GM18909 (cell line): ENCODE data around the gene C6orf15.
"Not testable (repeated sequence)": the region's sequence is repeated elsewhere in the genome, so short reads cannot be mapped to it uniquely, and the experiment has no call there.

Experiments
- ATAC-seq: cut with Tn5 transposase; IDR thresholded peaks from one replicate; pipeline ENCODE4 v1.9.1; 2021; ENCODE audit warnings: mild to moderate bottlenecking; ENCODE audit not compliant: unreplicated experiment, poor library complexity

Gene C6orf15

GRCh38 chr6:31076611-31077010 lies 35.8 kb downstream of the C6orf15 start:
- ATAC-seq = no peak

DNA sequence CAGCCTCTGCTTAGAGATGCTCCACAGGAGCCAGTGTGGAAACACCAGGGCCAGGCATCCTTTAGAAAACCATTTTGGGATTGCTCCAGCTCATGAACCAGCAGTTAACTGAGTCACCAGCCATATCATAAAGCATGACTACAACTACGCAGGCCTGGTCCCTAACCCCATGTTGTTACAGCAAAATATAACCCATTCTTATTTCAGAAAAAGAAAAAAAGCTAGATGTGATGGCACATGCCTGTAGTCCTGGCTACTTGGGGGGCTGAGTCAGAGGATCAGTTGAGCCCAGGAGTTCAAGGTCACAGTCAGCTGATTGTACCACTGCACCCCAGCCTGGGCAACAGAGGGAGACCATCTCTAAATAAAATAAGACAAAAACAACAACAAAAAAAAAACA lies 36.8 kb downstream of the C6orf15 start:
- no peak for ATAC-seq

- ATAC-seq = no peak
Measured at GRCh38 chr6:31074401-31074800, 38.0 kb downstream of the C6orf15 start.

DNA sequence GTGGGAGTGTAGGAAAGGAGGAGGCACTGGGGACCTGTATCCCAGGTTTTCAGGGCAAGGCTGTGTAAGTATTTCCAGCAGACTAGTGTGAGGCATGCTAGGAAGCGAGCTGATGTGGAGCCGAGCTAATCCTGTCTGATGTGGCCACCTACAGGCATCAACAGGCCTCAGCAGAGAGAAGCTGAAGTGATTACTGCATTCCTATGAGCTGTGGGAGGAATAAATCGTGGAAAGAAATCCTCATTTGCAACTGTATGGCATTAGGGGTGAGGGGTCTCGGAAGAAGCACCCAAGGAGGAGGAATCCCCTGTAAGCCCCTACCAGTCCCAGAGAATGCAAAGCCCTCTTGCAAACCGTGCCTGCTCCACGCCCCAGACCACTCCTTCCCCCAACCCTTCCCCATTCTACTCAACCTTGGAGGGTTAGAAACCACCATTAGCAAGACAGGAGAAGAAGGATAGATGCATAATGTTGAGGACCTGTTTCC lies 41.6 kb downstream of the C6orf15 start:
- ATAC-seq = no peak

GRCh38 chr6:31068669-31069340 lies 43.6 kb downstream of the C6orf15 start:
- no peak for ATAC-seq

GRCh38 chr6:31067891-31068668 lies 44.3 kb downstream of the C6orf15 start:
- ATAC-seq = not testable (repeated sequence)

- not testable (repeated sequence) for ATAC-seq
Measured at GRCh38 chr6:31067028-31067427, 45.3 kb downstream of the C6orf15 start.

- no peak for ATAC-seq
Measured at GRCh38 chr6:31065556-31065955, 46.8 kb downstream of the C6orf15 start.

DNA sequence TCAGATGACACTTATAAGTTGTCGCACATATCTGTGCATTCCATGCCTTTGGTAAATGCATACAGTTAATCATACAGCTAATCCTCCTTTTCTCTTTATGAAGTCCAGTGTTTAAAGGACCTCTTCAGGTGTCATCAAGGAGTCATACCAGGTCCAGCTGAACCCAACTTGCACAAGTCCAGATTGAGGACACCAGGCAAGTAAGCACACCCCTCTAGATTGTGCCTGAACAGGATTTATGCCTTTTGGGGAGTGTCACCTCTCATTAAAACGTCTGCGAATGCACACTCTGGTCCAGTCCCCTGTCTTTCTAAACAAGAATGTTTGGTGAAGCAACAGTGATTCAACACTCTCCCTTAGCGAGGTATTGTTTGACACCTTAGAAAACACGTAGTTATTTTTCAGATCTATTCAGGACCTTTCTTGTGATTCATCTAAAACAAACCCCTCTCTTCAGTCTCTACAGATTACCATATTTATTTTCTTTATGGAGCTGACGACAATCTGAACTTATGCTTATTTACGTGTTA lies 48.4 kb downstream of the C6orf15 start:
- ATAC-seq = no peak
